ENCODE measurements around the gene MACROD2.
"Not testable (repeated sequence)": the region's sequence is repeated elsewhere in the genome, so short reads cannot be mapped to it uniquely, and the experiment has no call there.

The MACROD2 gene

GRCh38 chr20:14012671-14013070 lies 17.4 kb downstream of the MACROD2 start:
- H2AFZ ChIP-seq (ENCODE audit: low read depth, low read length, severe bottlenecking), result no peak overlapping the region
- TF ChIP-seq CTCF (IDR thresholded peaks at IDR 0.05; ENCODE audit: insufficient read depth, low read length, poor library complexity, severe bottlenecking), result no peak

GRCh38 chr20:14030991-14031390 lies 35.7 kb downstream of the MACROD2 start:
- no peak for TF ChIP-seq EZH2phosphoT487 (conservative IDR thresholded peaks at IDR 0.05; ENCODE audit: low read length)
- TF ChIP-seq CTCF (IDR thresholded peaks at IDR 0.05; ENCODE audit: insufficient read depth, low read length, poor library complexity, severe bottlenecking), result no peak
- H3K9me3 ChIP-seq (ENCODE audit: insufficient read depth, low read length), result no peaks in the 10 kb centered on the region
- no peaks in the 10 kb centered on the region for H4K20me1 ChIP-seq (ENCODE audit: low read depth, low read length)
- no peak overlapping the region for H3K4me2 ChIP-seq (ENCODE audit: low read depth, low read length, poor library complexity, severe bottlenecking)
- H3K27ac ChIP-seq (ENCODE audit: low read depth, low read length), result no peak overlapping the region
- H3K79me2 ChIP-seq (ENCODE audit: insufficient read depth, low read length), result no peaks in the 10 kb centered on the region
- H3K4me3 ChIP-seq (ENCODE audit: insufficient read depth, low read length, poor library complexity, severe bottlenecking), result no peak overlapping the region
- H2AFZ ChIP-seq (ENCODE audit: low read depth, low read length, severe bottlenecking), result no peak overlapping the region
- no peaks in the 10 kb centered on the region for H3K36me3 ChIP-seq (ENCODE audit: low read length)
- H3F3A ChIP-seq (ENCODE audit: insufficient read depth), result no peaks in the 10 kb centered on the region
- no peaks in the 10 kb centered on the region for H3K9me2 ChIP-seq (replicated peaks; ENCODE audit: insufficient read depth, low read length)
- H3K9ac ChIP-seq (ENCODE audit: low read length), result no peak overlapping the region
- H3K27me3 ChIP-seq (ENCODE audit: low read length), result no peaks in the 10 kb centered on the region

More at GRCh38 chr20:14012671-14013070, 17.4 kb downstream of the MACROD2 start:
- no peaks in the 10 kb centered on the region for H3K36me3 ChIP-seq (ENCODE audit: low read length)
- H3K9me3 ChIP-seq (ENCODE audit: insufficient read depth, low read length), result no peaks in the 10 kb centered on the region
- H4K20me1 ChIP-seq (ENCODE audit: low read depth, low read length), result no peaks in the 10 kb centered on the region
- no peaks in the 10 kb centered on the region for H3F3A ChIP-seq (ENCODE audit: insufficient read depth)
- H3K9ac ChIP-seq (ENCODE audit: low read length), result no peak overlapping the region
- no peaks in the 10 kb centered on the region for H3K9me2 ChIP-seq (replicated peaks; ENCODE audit: insufficient read depth, low read length)
- no peak overlapping the region for H3K4me3 ChIP-seq (ENCODE audit: insufficient read depth, low read length, poor library complexity, severe bottlenecking)
- no peak overlapping the region for H3K27ac ChIP-seq (ENCODE audit: low read depth, low read length)
- H3K27me3 ChIP-seq (ENCODE audit: low read length), result no peaks in the 10 kb centered on the region
- no peak overlapping the region for H3K4me2 ChIP-seq (ENCODE audit: low read depth, low read length, poor library complexity, severe bottlenecking)
- no peaks in the 10 kb centered on the region for H3K79me2 ChIP-seq (ENCODE audit: insufficient read depth, low read length)

GRCh38 chr20:14033310-14033709 lies 38.0 kb downstream of the MACROD2 start:
- Histone ChIP-seq H3K27me3 (ENCODE audit: low read length) (no peaks in the 10 kb centered on the region), H3K4me2 (ENCODE audit: low read depth, low read length, poor library complexity, severe bottlenecking) (no peak overlapping the region), H3K36me3 (ENCODE audit: low read length) (no peaks in the 10 kb centered on the region), H4K20me1 (ENCODE audit: low read depth, low read length) (no peaks in the 10 kb centered on the region), H3K79me2 (ENCODE audit: insufficient read depth, low read length) (no peaks in the 10 kb centered on the region), H3K9me3 (ENCODE audit: insufficient read depth, low read length) (no peaks in the 10 kb centered on the region), H3K9me2 (replicated peaks; ENCODE audit: insufficient read depth, low read length) (no peaks in the 10 kb centered on the region), H3F3A (ENCODE audit: insufficient read depth) (no peaks in the 10 kb centered on the region), H3K27ac (ENCODE audit: low read depth, low read length) (no peak overlapping the region), H3K4me3 (ENCODE audit: insufficient read depth, low read length, poor library complexity, severe bottlenecking) (no peak overlapping the region), H2AFZ (ENCODE audit: low read depth, low read length, severe bottlenecking) (no peak overlapping the region), H3K9ac (ENCODE audit: low read length) (no peak overlapping the region)
- TF ChIP-seq CTCF (IDR thresholded peaks at IDR 0.05; ENCODE audit: insufficient read depth, low read length, poor library complexity, severe bottlenecking) (no peak), EZH2phosphoT487 (conservative IDR thresholded peaks at IDR 0.05; ENCODE audit: low read length) (no peak)

GRCh38 chr20:14036567-14036966 lies 41.3 kb downstream of the MACROD2 start:
- H3K36me3 ChIP-seq (ENCODE audit: low read length), result no peaks in the 10 kb centered on the region
- TF ChIP-seq CTCF (IDR thresholded peaks at IDR 0.05; ENCODE audit: insufficient read depth, low read length, poor library complexity, severe bottlenecking) (no peak), EZH2phosphoT487 (conservative IDR thresholded peaks at IDR 0.05; ENCODE audit: low read length) (no peak)
- H3K9me3 ChIP-seq (ENCODE audit: insufficient read depth, low read length), result no peaks in the 10 kb centered on the region
- no peak overlapping the region for H2AFZ ChIP-seq (ENCODE audit: low read depth, low read length, severe bottlenecking)
- H3K4me2 ChIP-seq (ENCODE audit: low read depth, low read length, poor library complexity, severe bottlenecking), result no peak overlapping the region
- H3K4me3 ChIP-seq (ENCODE audit: insufficient read depth, low read length, poor library complexity, severe bottlenecking), result no peak overlapping the region
- H3K9me2 ChIP-seq (replicated peaks; ENCODE audit: insufficient read depth, low read length), result no peaks in the 10 kb centered on the region
- H4K20me1 ChIP-seq (ENCODE audit: low read depth, low read length), result no peaks in the 10 kb centered on the region
- no peak overlapping the region for H3K27ac ChIP-seq (ENCODE audit: low read depth, low read length)
- H3K9ac ChIP-seq (ENCODE audit: low read length), result no peak overlapping the region
- H3F3A ChIP-seq (ENCODE audit: insufficient read depth), result no peaks in the 10 kb centered on the region
- no peaks in the 10 kb centered on the region for H3K79me2 ChIP-seq (ENCODE audit: insufficient read depth, low read length)
- H3K27me3 ChIP-seq (ENCODE audit: low read length), result no peaks in the 10 kb centered on the region

GRCh38 chr20:14044712-14045276 lies 49.5 kb downstream of the MACROD2 start:
- not testable (repeated sequence) for H3K36me3 ChIP-seq (ENCODE audit: low read length); H3K27ac ChIP-seq (ENCODE audit: low read depth, low read length); H3K9ac ChIP-seq (ENCODE audit: low read length); H3K79me2 ChIP-seq (ENCODE audit: insufficient read depth, low read length); H3K4me3 ChIP-seq (ENCODE audit: insufficient read depth, low read length, poor library complexity, severe bottlenecking); H3K4me2 ChIP-seq (ENCODE audit: low read depth, low read length, poor library complexity, severe bottlenecking); H3F3A ChIP-seq (ENCODE audit: insufficient read depth); H4K20me1 ChIP-seq (ENCODE audit: low read depth, low read length); H3K27me3 ChIP-seq (ENCODE audit: low read length); H2AFZ ChIP-seq (ENCODE audit: low read depth, low read length, severe bottlenecking); H3K9me3 ChIP-seq (ENCODE audit: insufficient read depth, low read length); H3K9me2 ChIP-seq (replicated peaks; ENCODE audit: insufficient read depth, low read length)
